SJSA1 (cell line): ENCODE results near the gene POMGNT1. TPM values are rescaled to one million over a fixed set of nuclear protein-coding genes. Genes with fewer than 3 reads are reported as not detected.
A peak's percentile ranks its signal among the peaks of the same experiment; 100 is the strongest.
"Not testable (repeated sequence)": the region's sequence is repeated elsewhere in the genome, so short reads cannot be mapped to it uniquely, and the experiment has no call there.

ENCODE experiments used
- DNase-seq, 2 experiments: peaks; one replicate each; pipeline ENCODE4 v3.0.0-alpha.2; 2015 to 2020; ENCODE audit warnings: low spot score in 2 of 2, low read depth in 1 of 2
- H3K27ac ChIP-seq: fragments of 250-450 bp; sonication (Bioruptor Pico); 2 replicates; pipeline ENCODE4 v1.5.1; 2020; ENCODE audit warnings: mild to moderate bottlenecking, moderate library complexity
- H3K27me3 ChIP-seq: fragments of 250-450 bp; sonication (Bioruptor Pico); replicated peaks from 2 replicates; pipeline ENCODE4 v1.5.1; 2020; ENCODE audit warnings: mild to moderate bottlenecking, moderate library complexity
- H3K36me3 ChIP-seq: fragments of 250-450 bp; sonication (Bioruptor Pico); 2 replicates; pipeline ENCODE4 v1.5.1; 2020; ENCODE audit warnings: mild to moderate bottlenecking
- H3K4me1 ChIP-seq: fragments of 250-450 bp; sonication (Bioruptor Pico); replicated peaks from 2 replicates; pipeline ENCODE4 v1.6.1; 2021; ENCODE audit warnings: mild to moderate bottlenecking
- H3K4me3 ChIP-seq: fragments of 250-450 bp; sonication (Bioruptor Pico); 2 replicates; pipeline ENCODE4 v1.5.1; 2020; ENCODE audit warnings: mild to moderate bottlenecking
- H3K9me3 ChIP-seq: fragments of 250-450 bp; sonication (Bioruptor Pico); replicated peaks from 2 replicates; pipeline ENCODE4 v1.5.1; 2020; ENCODE audit warnings: mild to moderate bottlenecking
- total RNA-seq: library from RNA; depleted of rRNA; stranded (reverse); fragments of >200 nt; shearing (Covaris generic); gene quantifications from 2 replicates; pipeline ENCODE4 v1.2.3, GENCODE V29; 2014; rRNA removed

POMGNT1 gene
- total RNA-seq: 106 and 109 TPM in 2 replicates

- Histone ChIP-seq H3K36me3 (peaks cover 28% of the 10 kb centered on the region), H3K27ac (peak within 1 kb of the TSS; percentile 64), H3K4me1 (peaks cover 25% of the 10 kb centered on the region), H3K4me3 (peak within 1 kb of the TSS; percentile 86), H3K9me3 (no peaks in the 10 kb centered on the region), H3K27me3 (no peaks in the 10 kb centered on the region)
- DNase-seq: peak; percentile 57 to 70
Observed at GRCh38 chr1:46197964-46198811, at the start of gene POMGNT1. Gene POMGNT1, minus strand, starts transcription at chr1:46198434. Its CDS starts 613 bp downstream, at chr1:46197821.

DNA sequence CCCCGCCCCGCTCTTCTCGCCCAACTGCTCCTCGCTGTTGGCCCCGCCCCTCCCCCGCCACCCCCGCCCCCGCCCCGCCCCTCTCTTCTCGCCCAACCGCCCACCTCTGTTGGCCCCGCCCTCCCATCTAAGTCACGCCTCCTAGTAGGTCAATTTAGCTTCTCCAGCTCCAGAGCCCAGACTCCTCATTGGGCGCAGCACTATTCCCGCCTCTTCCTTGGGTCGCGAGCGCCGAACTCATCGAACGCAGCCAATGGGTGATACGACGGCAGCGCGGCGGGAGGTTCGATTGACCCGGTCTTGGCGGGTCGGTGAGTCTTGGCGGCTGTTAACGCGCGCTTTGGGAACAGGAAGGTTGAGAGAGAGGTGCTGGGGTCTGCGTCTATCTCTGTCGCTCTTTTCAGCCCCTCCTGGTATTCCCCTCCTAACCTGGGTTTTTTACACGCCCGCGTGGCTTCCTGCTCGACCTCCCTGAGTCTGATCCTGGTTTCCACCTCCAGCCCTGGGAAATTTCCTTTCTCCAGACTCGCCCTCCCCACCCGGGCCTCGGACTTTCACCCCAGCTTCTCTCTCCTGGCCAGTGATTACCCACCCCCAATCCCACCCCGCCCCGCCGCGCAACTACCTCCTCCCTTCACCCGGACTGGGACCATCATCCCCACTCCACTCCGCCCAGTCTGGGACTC, 49.3 kb upstream of the POMGNT1 start, which contains the start of gene RAD54L:
TSS of gene RAD54L (plus strand) at position 328 of the 686 bp plus-strand sequence. CDS start 643 bp downstream, outside the sequence.
- Histone ChIP-seq H3K4me1 (peaks cover 21% of the 10 kb centered on the region), H3K27me3 (no peaks in the 10 kb centered on the region), H3K9me3 (no peaks in the 10 kb centered on the region), H3K36me3 (peaks cover 37% of the 10 kb centered on the region), H3K4me3 (peak within 1 kb of the TSS; percentile 69), H3K27ac (peak within 1 kb of the TSS; percentile 79)
- peak; percentile 96 to 99 for DNase-seq

- Histone ChIP-seq H3K27ac (peak overlapping the region; percentile 60), H3K27me3 (no peaks in the 10 kb centered on the region), H3K4me1 (peaks cover 21% of the 10 kb centered on the region), H3K9me3 (no peaks in the 10 kb centered on the region), H3K4me3 (peak overlapping the region; percentile 69), H3K36me3 (peaks cover 29% of the 10 kb centered on the region)
- peak; percentile 59 to 73 for DNase-seq
Observed at GRCh38 chr1:46246548-46247435, 48.6 kb upstream of the POMGNT1 start.

- H3K9me3 ChIP-seq, DNase-seq, H3K27ac ChIP-seq, H3K27me3 ChIP-seq, H3K4me3 ChIP-seq: not testable (repeated sequence)
- Histone ChIP-seq H3K4me1 (peaks cover 21% of the 10 kb centered on the region), H3K36me3 (peaks cover 22% of the 10 kb centered on the region)
Observed at GRCh38 chr1:46246136-46246535, 47.9 kb upstream of the POMGNT1 start.

- peak in 1 of 2 experiments; percentile 19 for DNase-seq
Observed at GRCh38 chr1:46244656-46245371, 46.6 kb upstream of the POMGNT1 start.

DNA sequence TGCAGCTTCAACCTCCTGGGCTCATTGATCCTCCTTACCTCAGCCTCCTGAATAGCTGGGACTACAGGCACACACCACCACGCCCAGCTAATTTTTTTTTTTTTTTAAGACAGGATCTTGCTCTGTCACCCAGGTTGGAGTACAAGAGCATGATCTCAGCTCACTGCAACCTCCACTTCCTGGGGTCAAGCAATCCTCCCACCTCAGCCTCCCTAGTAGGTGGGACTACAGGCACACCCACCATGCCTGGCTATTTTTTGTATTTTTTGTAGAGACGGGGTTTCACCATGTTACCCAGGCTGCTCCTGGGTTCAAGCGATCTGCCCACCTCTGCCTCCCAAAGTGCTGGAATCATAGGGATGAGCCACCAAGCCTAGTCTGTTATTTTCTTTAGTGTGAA, 45.6 kb upstream of the POMGNT1 start:
- H3K4me1 ChIP-seq: peaks cover 15% of the 10 kb centered on the region
- H3K9me3 ChIP-seq, H3K36me3 ChIP-seq, H3K27ac ChIP-seq, DNase-seq, H3K27me3 ChIP-seq, H3K4me3 ChIP-seq: not testable (repeated sequence)

More at GRCh38 chr1:46244656-46245371, 46.6 kb upstream of the POMGNT1 start:
- Histone ChIP-seq H3K4me3 (no peak overlapping the region), H3K27ac (no peak overlapping the region), H3K4me1 (peaks cover 21% of the 10 kb centered on the region), H3K9me3 (no peaks in the 10 kb centered on the region), H3K27me3 (no peaks in the 10 kb centered on the region), H3K36me3 (peaks cover 11% of the 10 kb centered on the region)

GRCh38 chr1:46242918-46243317, 44.7 kb upstream of the POMGNT1 start:
- Histone ChIP-seq H3K36me3 (no peaks in the 10 kb centered on the region), H3K4me1 (peaks cover 7% of the 10 kb centered on the region), H3K4me3 (no peak overlapping the region), H3K27me3 (no peaks in the 10 kb centered on the region), H3K27ac (no peak overlapping the region), H3K9me3 (no peaks in the 10 kb centered on the region)
- no peak for DNase-seq

- not testable (repeated sequence) for H3K27ac ChIP-seq, DNase-seq, H3K4me1 ChIP-seq, H3K36me3 ChIP-seq, H3K27me3 ChIP-seq, H3K9me3 ChIP-seq, H3K4me3 ChIP-seq
Observed at GRCh38 chr1:46241733-46242132, 43.5 kb upstream of the POMGNT1 start.

- not testable (repeated sequence) for H3K4me3 ChIP-seq, H3K36me3 ChIP-seq, H3K9me3 ChIP-seq, H3K27me3 ChIP-seq, DNase-seq, H3K27ac ChIP-seq, H3K4me1 ChIP-seq
Observed at GRCh38 chr1:46238865-46239264, 40.6 kb upstream of the POMGNT1 start.

DNA sequence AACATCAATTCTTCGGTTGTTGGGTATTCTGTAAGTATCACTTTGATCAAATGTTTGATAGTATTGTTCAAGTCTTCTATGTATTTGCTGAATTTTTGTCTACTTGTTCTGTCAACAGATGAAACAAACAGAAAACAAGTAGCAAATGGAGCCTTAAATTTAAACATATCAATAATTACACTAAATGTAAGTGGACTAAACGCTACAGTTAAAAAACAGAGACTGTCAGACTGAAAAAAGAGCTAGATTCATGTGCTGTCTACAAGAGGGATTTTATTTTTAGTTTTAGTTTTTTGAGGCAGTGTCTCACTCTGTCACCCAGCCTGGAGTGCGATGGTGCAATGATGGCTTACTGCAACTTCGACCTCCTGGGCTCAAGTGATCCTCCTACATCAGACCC, 38.6 kb upstream of the POMGNT1 start:
- H3K36me3 ChIP-seq: no peaks in the 10 kb centered on the region
- H3K27me3 ChIP-seq: no peaks in the 10 kb centered on the region
- no peak overlapping the region for H3K27ac ChIP-seq
- H3K4me1 ChIP-seq: no peaks in the 10 kb centered on the region
- H3K9me3 ChIP-seq: no peaks in the 10 kb centered on the region
- no peak overlapping the region for H3K4me3 ChIP-seq
- DNase-seq: no peak

GRCh38 chr1:46231231-46231630, 33.0 kb upstream of the POMGNT1 start:
- not testable (repeated sequence) for H3K27me3 ChIP-seq, H3K36me3 ChIP-seq, H3K4me3 ChIP-seq, DNase-seq, H3K27ac ChIP-seq, H3K9me3 ChIP-seq, H3K4me1 ChIP-seq

DNA sequence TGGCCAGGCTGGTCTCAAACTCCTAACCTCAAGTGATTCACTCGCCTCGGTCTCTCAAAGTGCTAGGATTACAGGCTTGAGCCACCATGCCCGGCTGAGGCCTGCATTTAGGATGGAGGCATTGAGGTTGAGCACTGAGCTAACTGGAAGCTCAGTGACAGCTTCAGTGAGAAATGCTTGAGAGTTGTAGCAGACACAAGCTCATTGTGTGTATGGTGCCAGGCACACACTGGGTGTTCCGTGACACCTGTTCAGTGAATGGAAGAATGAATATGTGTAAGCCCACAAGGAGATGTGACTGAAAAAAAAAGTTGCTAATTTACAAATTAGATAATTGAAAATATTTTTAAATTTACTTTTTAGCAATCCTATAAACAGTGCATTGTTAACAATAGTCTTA, 26.7 kb upstream of the POMGNT1 start:
- 0 out of 2 replicates have a peak, but pooled peaks cover 3% of the 10 kb centered on the region for H3K4me1 ChIP-seq
- DNase-seq: no peak
- no peak overlapping the region for H3K27ac ChIP-seq

GRCh38 chr1:46223472-46223943, 25.3 kb upstream of the POMGNT1 start:
- no peak overlapping the region for H3K4me3 ChIP-seq
- H3K27me3 ChIP-seq: no peaks in the 10 kb centered on the region
- H3K4me1 ChIP-seq: 0 out of 2 replicates have a peak, but pooled peaks cover 5% of the 10 kb centered on the region
- no peak overlapping the region for H3K27ac ChIP-seq
- peak; percentile 61 to 73 for DNase-seq
- H3K36me3 ChIP-seq: no peaks in the 10 kb centered on the region
- no peaks in the 10 kb centered on the region for H3K9me3 ChIP-seq

More for the DNA sequence above, 26.7 kb upstream of the POMGNT1 start:
- no peaks in the 10 kb centered on the region for H3K9me3 ChIP-seq
- no peak overlapping the region for H3K4me3 ChIP-seq
- H3K36me3 ChIP-seq: no peaks in the 10 kb centered on the region
- no peaks in the 10 kb centered on the region for H3K27me3 ChIP-seq
